ENCODE measurements around the gene PTGDR2.

PTGDR2 gene

DNA sequence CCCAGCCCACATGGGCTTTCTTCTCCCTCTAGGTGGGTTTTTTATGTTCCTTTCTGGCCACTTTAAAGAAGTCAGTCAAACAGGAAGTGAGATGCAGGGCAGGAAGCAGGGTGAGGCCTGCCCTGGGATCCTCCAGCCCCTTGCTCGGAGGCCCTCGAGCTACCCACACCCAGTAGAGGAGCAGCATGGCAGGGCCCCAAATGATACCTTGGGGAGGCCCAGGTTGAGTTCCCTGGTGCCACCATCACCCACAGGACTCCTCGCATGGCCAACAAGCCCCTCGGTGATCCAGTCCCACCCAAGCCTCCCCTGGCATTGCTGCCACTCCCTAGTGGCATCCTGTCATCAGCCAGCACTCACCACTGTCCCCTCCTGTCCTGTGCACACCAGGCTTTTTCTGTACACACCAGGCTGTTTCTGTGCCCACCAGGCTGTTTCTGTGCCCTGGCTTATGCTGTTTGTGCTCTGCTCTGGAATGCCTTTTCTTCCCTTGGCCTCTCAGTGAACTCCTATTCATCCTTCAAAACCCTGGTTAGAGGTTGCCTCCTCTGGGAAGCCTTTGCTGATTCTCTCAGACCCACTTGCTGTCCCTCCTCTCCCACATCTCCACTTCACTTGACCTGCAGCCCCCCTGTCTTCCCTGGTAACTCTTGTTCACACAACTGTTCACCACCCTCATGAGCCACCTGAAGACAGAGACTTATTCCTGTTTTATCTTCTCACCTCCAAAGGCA, 3.1 kb upstream of the PTGDR2 start:
- DNase-seq (ENCODE audit: low read depth): no peak

DNA sequence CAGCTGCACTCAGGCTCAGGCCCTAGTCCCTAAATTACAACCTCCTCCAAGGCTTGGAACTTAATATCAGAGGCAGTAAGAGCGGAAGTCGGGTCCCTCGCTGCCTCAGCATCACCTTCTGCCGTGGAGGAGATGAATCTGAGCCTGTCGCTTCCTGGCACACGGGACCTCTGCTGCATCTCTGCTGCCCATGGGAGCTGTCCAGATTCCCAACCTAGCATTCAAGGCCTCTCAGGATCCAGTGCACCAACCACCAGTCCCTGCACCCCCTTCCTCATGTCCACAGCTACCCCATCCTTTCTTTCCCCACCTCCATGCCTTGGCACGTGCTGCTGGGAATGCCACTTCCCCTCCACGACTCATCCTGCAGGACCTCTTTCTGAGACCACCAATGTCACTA, 2.5 kb upstream of the PTGDR2 start:
- no peak for DNase-seq (ENCODE audit: low read depth)

DNA sequence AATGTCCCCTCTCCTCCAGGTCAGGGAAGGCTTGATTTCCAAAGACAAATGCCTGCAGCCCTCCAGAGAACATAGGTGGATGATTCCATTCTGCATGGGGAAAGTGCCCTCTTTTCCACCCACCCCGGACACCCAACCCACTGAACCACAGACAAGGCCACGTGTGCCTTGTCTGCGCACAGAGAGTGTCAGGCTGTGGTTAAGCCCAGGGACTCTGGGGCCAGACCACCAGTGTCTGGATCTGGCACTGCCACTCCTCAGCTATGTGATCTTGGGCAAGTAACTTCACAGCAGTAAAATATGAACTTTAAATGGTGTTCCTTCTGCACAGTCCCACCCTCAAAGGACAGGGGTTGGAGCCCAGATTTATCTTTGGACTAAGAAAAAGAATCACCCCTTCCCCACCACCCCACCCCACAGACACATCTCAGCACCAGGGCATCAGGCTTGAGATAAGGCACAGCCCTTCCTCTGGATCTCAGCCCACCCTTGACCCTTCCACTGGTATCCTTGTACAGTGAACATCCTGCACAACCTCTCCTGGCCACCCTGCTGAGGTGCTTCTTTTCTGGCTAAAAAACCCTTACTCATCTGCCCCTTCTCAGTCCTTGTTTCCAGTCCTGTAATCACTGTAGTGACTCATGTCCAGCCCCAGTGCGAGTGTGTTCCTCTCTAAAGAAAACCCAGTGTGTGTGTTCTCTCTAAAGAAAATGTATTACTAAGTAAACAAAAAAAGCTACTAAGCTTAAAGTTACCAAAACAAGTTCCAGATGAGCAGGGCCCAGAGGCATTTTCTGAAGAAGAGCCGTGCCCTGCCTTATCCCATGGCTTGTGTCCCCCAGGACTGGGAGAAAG, 1.9 kb upstream of the PTGDR2 start:
- no peak for DNase-seq (ENCODE audit: low read depth)

DNA sequence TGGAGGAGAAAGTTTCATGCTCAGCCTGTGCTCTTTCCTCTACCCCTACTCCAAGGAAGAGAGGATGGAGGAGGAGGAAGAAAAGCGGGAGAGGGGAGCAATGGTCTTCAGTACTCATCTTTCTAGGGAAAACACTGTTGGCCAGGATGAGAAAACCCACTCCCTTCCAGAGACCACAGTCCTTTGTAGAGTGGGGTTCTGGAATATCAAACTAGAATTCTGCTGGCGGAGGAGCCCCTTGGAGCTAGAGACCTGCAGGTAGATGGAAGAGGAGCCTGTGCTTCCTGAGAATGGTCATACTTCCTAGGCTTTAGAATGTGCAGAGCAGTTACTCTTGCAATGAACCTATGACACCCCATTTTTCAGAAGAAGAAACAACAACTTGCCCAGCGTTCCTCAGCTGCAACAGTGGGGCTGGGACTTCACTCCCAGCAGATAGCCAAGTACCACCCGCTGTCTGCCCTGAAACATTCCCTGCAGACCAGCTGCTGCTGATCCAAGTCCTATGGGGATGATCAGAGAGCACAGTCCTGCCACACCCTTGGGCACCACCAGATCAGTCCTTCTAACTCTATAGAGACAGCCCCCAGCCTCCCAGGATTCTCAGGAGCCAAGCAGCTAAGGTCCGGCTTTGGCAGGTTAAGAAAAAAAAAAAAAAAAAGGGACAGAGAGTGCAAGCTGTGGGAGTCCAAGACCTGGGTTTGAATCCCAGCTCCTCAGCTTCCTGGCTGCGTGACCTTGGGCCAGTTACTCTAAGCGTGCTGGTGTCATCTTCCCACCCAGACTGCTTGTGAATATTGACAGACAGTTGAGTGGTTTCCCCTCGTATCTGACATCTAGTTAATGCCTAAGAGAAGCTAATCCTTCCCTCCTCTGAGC, 664 bp downstream of the PTGDR2 start:
- DNase-seq (ENCODE audit: low read depth): no peak

DNA sequence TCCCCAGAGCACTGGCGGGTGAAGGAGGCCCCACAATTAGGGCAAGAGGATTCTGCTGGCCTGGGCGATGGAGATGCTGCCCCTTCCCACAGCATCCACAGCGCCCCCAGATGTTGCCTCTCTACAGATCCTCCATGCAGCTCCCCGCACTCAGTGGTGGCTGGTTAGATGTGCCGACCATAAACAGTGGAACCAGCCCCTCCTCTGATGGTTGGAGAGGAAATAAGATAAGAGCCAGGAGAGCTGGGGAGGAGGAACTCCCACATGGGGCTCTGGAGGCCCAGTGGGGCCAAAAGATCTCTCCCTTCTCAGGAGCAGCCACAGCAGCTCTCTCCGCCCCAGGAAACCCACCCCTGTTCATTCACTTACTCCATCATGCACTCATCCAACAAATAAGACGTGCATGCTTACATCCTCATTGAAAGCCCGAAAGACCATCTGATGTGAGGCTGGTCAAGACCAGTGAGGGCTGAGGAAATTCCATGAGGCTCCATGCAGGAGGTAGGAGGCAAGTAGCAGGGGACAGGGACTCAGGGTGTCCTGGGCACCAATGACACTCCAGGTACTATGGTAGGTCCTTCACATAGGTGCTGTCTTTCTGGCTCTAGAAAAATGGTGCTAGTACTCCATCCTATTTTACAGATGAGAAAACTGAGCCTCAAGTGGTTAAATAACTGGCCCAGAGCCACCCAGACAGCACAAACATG, 1.5 kb downstream of the PTGDR2 start:
- DNase-seq (ENCODE audit: low read depth): no peak

DNA sequence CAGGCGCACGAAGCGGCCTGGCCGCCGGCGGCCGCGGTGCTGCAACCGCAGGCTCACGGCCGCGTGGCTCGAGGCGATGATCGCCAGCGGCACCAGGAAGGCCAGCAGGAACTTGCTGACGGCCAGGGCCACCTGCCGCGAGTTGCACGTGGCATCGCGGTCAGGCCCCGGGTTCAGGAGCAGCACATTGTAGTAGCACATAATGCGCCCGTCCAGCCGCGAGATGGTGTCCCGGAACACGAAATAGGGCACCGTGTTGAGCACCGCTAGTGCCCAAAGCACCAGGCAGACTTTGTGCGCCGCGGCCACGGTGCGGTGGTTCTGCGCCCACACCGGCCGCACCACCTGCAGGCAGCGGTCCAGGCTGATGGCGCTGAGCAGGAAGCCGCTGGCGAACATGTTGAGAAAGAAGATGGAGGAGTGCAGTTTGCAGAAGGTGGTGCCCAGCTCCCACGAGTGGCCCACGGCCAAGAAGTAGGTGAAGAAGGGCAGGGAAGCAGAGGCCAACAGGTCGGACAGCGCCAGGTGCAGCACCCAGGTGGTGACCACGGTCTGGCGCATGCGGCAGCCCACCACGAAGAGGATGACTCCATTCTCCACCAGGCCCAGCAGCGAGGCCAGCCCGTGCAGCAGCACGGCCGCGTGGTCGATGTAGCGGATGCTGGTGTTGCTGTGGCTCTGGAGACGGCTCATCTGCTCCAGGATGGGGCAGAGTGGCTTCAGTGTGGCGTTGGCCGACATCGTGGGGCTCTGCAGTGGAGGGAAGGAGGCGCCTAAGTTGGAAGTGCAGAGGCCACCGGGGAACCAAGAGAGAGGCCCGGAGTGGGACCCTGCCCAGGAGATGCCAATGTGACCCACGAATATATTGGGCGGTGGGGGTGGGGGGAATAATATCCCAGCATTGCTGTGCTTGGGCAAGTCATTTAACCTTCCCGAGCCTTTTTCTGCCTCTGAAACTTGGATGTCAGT, 2.5 kb downstream of the PTGDR2 start:
- DNase-seq (ENCODE audit: low read depth): no peak

DNA sequence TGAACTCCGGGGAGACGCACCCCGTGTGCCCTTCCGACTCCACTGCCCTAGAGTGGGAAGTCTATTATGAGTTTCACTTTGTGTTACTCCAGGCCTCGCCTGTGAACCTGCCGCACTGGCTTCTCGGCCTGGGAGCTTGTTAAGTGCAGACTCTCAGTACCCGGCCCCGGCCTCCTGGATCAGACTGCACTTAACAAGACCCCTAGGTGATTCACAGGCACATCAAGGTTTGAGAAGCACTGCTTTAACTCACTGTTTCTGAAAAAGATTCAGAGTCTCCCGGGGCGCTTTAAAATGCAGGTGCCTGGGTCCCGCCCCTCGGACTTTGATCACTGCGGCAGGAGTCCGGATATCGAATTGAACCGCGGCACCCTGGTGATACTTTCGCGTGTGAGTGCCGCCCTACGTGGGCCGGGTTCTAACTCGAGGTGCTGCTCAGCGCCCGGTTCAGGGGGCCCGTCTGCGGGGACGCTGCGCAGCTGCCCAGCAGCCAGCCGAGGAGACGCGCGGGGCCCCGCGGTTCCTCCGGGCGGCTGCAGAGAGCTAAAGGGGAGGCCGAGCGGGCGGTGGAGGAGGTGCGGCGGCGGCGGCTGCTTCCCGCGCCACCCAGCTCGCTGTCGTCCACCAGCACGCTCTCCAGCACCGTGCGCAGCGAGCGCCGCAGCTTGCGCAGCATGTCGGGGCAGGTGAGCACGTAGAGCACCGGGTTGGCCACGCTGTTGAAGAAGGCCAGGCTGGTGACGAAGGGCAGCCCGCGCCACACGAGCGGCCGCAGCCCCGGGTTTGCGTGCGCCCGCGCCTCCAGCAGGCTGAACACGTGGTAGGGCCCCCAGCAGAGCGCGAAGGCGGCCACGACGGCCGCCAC, 3.4 kb downstream of the PTGDR2 start:
- DNase-seq (ENCODE audit: low read depth): no peak

DNA sequence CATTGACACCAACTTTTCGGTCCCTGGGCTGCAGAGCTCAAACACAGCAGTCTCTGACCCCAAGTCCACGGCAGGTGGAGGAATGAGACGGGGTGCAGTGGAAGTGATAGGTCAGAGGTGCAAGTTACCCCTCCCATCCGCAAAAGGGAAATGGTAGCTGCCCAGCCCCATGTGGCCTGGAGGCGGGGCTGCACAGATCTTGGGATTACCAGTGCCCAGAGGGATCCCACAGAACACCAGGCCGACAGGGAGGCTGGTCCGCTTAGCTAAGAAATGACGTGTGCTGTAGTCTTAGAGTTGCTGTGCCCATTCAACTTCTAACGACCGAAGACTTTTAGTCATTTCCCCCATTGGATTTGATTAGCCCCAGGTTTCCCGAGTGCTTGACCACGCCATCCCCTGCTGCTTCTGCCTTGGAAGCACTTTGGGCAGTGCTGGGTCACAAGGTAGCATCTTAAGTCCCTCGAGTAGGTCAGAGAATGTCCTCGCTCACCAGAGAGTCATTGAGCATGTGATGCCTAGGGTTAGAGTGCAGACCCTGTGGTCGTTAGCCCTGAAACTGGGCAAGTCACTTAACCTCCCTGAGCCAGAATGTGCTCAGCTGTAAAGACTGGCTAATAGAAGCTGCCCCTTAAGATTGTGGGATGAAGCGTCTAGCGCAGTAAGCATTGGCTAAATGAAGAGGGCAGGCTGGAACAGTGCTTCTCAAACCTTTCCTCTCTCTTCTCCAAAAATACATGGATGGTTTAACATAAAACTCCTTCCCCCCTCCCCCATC, 4.2 kb downstream of the PTGDR2 start:
- DNase-seq (ENCODE audit: low read depth): no peak

DNA sequence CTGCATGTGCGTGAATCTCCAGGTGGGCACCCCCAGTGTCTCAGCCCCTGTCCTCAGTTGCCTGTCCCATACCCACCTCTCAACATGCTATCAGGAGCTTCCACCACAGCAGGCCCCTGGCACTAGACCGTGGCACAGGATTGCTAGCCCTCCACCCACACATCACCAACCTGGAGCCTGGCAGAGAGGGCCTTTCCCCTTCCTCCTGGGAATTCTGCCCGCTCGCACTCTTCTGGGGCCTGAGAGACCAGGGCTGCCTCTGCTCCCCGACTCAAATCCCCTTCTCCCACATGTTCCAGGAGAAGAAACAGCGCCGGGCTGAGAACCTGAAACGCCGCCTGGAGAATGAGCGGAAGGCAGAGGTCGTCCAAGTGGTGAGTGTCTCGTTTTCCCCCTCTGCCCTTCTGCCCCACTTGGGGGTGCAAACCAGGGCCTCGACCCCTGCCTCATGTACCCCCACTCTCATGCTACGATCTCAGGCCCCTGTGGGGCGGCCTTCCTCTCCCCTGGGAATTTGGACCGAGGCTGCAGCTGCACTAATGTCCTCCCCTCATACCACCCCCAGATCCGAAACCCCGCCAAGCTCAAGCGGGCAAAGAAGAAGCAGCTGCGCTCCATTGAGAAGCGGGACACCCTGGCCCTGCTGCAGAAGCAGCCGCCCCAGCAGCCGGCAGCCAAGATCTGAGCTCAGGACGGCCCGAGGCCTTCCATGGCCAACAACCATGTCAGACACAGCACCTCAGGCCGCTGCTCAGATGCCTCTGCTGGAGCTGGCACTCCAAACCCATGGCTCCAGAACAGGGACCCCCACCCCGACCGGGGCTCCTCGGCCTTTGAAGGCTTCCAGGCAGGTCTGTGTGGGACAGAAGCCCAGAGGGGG, 5.9 kb downstream of the PTGDR2 start:
- no peak for DNase-seq (ENCODE audit: low read depth)

DNA sequence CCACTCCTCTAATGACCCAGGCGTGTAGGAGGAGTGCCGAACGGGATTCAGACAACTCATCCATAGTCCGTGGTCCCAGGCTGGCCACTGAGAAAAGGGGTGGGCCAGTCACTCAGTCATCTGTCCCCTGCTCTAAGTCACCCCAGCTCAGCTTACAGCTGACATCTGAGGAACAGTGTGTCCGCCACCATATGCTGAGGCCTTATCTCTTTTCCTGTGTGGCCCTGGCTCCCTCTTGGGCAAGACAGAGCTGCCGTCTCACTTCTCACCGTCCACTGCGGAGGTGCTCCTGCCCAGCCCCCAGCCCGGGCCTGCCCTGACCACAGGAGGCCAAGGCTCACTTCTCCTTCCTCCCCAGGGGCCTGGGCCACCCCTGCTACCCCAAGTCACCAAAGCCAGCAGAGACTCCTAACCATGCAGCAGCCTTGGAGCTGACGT, 7.0 kb downstream of the PTGDR2 start:
- no peak for DNase-seq (ENCODE audit: low read depth)

DNA sequence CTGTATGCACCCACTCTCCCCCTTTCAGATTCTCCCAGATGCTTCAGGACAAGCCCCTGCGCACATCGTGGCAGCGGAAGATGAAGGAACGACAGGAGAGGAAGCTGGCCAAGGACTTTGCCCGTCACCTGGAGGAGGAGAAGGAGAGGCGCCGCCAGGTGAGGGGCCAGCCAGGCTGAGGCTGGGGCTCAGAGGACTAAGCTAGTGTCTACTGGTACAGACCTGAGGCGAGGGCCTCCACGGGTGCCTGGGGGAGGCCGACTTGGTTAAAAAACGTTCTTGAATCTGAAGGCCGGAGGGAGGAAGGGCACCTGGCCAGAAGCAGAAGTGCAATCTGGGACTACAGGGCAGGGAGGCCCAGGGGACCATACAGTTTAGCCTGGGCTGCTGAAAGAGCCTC, 7.9 kb downstream of the PTGDR2 start:
- DNase-seq (ENCODE audit: low read depth): no peak

DNA sequence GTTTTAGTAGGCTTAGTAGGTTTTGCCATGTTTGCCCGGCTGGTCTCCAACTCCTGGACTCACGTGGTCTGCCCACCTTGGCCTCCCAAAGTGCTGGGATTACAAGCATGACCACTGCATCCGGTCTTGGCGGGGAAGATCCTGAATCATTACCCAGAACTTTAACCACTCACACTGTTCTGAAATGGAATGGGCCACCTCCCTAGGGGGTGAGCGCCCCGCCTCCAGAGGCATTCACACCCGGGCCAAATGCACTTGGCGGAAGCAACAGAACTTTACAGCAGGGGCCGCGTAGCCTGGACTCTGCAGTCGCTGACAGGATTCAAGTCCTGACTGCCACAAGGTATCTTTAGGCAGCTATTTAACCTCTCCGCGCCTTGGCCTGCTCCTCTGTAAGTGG, 8.5 kb downstream of the PTGDR2 start:
- no peak for DNase-seq (ENCODE audit: low read depth)

DNA sequence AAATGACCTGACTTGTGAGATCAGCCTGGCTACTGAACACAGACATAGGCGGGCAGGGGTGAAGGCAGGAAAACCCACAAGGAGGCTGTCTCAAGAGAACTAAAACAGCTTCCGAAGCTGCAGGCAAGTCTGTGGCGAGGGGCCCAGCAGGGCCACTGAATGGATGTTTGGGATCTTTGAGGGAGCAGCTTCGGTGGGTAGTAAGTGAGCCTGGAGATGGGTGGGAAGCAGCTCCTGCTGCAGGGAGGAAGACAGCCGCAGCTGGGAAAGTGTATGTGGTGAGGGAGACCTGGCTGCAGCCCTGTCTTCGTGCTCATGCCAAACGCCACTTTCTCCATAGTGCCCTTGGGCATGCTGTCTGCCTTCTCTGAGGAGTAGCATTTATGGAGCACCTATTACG, 10.4 kb downstream of the PTGDR2 start:
- DNase-seq (ENCODE audit: low read depth): no peak

DNA sequence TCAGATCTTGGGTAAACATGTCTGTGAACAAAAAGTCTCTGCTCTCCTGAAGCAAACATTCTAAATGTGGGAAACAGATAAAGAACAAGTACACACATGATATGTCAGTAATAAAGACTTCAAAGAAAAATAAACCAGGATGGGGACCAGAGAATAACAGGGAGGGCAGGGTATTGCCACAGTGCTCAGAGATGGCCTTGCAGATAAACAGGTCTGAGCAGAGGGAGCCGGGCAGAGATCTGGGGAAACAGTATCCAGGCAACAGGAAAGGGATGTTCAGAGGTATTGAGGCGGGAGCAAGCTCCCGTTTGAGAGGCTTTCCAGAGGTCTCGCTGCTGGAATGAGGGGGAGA, 10.9 kb downstream of the PTGDR2 start:
- no peak for DNase-seq (ENCODE audit: low read depth)

DNA sequence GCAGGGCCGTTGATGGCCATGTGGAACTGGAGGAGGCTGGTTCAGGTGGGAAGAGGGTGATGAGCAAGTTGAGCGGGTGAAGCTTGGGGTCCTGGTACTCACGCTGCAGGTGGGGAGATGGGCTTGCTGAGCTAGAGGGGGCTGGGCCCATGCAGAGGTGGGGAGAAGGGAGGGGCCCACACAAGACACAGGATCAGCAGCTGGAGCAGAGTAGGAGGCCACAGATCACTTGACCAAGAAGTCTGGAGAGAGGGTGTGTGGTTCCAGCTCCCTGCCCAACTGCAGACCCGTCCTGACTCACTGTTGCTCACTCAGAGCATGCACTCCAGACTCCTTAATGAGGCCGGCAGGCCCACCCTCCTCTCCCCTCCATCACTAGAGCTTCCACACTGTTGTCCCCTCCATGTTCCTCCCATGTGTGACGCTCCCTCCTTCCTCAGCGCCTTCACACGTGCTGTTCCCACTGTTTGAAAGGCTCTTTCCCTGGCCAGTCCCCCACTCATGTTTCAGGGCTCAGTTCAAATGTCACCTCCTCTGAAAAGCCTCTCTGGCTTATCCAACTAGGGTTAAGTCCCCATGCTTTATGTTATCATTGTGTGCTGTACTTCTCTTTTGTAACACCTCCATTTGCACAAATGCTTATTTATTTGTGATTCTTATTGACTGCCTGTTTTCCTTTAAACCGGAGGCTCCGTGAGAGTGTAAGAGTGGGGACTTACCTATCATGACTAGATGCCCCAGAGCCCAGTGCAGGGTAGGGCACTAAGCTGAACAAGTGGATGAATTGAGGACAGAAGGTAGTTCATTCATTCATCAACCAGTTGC, 11.5 kb downstream of the PTGDR2 start:
- no peak for DNase-seq (ENCODE audit: low read depth)

DNA sequence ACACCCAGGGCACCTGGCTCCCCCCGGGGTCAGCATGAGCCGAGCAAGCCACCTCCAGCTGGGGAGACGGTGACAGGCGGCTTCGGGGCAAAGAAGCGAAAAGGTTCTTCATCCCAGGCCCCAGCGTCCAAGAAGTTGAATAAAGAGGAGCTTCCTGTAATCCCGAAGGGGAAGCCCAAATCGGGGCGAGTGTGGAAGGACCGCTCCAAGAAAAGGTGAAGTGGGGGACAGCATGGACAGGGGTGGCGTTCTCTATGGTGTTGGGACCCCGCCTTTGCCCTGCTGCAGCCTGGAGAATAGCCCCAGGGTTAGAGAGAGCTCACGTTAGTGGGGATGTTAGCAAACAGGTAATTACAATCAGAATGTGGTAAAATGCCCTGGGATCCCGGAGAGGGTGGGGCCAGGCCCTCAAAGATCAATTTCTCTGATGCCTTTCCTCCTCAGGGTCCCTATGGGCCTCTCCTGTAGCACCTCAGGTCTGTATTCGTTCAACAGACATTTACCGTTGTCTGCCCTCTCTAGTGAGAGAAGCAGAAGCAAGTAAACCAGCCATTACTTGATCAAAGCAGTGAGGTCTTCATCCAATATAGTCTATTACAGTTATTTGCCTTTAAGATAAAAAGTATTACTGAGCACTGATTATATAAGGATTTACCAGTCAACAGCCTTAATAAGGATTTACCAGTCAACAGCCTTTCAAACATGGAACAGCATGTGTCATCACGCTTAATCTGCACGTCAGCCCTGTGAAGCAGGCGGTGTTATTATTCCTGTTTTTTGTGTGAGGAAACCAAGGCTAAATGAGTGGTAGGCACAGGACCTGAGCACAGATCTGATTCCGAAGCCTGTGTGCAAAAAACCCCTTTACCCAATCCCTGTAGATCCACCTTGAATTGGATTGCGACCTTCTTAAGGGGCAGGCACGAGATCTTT, 12.8 kb downstream of the PTGDR2 start:
- DNase-seq (ENCODE audit: low read depth): no peak
